B cell (primary cell): ENCODE measurements around the gene SHROOM2. TPM values are rescaled to one million over a fixed set of nuclear protein-coding genes. Genes with fewer than 3 reads are reported as not detected.

ENCODE experiments used
- ATAC-seq: fragments of 200-7000 bp; cut with Tn5 transposase; one replicate; pipeline ENCODE4 v1.10.0; 2021; ENCODE audit warnings: low read depth, mild to moderate bottlenecking, moderate number of reproducible peaks, moderate library complexity
- CTCF ChIA-PET: fragments of 350-600 bp; sonication (Branson Sonifier 250); formaldehyde crosslinking; loops from one replicate; lab custom pipeline; 2021; ENCODE audit warnings: antibody characterized with exemption, inconsistent platforms; lab: Charles Lee
- POLR2A ChIA-PET: fragments of 350-600 bp; sonication (Branson Sonifier 250); formaldehyde crosslinking; loops from one replicate; lab custom pipeline; 2021; ENCODE audit warnings: antibody characterized with exemption; lab: Charles Lee
- DNase-seq: peaks from one replicate; pipeline ENCODE4 v3.0.0; 2013
- H2AFZ ChIP-seq: 2 replicates; pipeline ENCODE4 v1.6.1; 2012; ENCODE audit warnings: mild to moderate bottlenecking, low read depth, low read length; ENCODE audit not compliant: insufficient read depth, poor library complexity, severe bottlenecking
- H3K27ac ChIP-seq, 2 donors: 1 replicate in 1 of 2; 2 replicates in 1 of 2; pipeline ENCODE4 v1.5.1; 2012 to 2013; ENCODE audit warnings: low read length in 2 of 2, mild to moderate bottlenecking in 2 of 2, moderate library complexity in 1 of 2
- H3K27me3 ChIP-seq, 4 experiments: fragments of 200-600 bp in 1 of 4; sonication (generic) in 1 of 4; replicated peaks in 1 of 4; 1 replicate in 2 of 4; 2 replicates in 2 of 4; pipeline versions ENCODE4 v1.6.1 to v1.7.0; 2013 to 2016; ENCODE audit warnings: low read length in 3 of 4, mild to moderate bottlenecking in 2 of 4, mixed read lengths in 1 of 4, moderate library complexity in 1 of 4; ENCODE audit not compliant: insufficient read depth in 4 of 4, control insufficient read depth in 3 of 4; ENCODE audit errors: control extremely low read depth in 1 of 4
- H3K36me3 ChIP-seq, 2 experiments: replicated peaks in 1 of 2; 1 replicate in 1 of 2; 2 replicates in 1 of 2; pipeline versions ENCODE4 v1.6.1 to v1.7.1; 2013; ENCODE audit warnings: low read length in 1 of 2; ENCODE audit not compliant: insufficient read depth in 2 of 2, control insufficient read depth in 1 of 2; ENCODE audit errors: control extremely low read depth in 1 of 2, extremely low read depth in 1 of 2
- H3K4me1 ChIP-seq, 2 donors: fragments of 200-600 bp in 1 of 2; sonication (generic) in 1 of 2; 1 replicate in 1 of 2; 2 replicates in 1 of 2; pipeline versions ENCODE4 v1.5.1 to v1.6.1; 2013 to 2017; ENCODE audit warnings: low read length in 2 of 2; ENCODE audit not compliant: control insufficient read depth in 2 of 2, insufficient read depth in 2 of 2
- H3K4me2 ChIP-seq: replicated peaks from 2 replicates; pipeline ENCODE3; 2012; ENCODE audit warnings: mild to moderate bottlenecking, low read depth, low read length; ENCODE audit not compliant: poor library complexity, severe bottlenecking
- H3K4me3 ChIP-seq, 5 experiments: fragments of 200-600 bp in 1 of 5; sonication (generic) in 1 of 5; 1 replicate in 3 of 5; 2 replicates in 2 of 5; pipeline versions ENCODE4 v1.5.1 to v1.7.0; 2011 to 2016; ENCODE audit warnings: low read length in 4 of 5, mild to moderate bottlenecking in 4 of 5, low read depth in 2 of 5, control low read depth in 1 of 5, moderate library complexity in 1 of 5; ENCODE audit not compliant: insufficient read depth in 1 of 5; ENCODE audit errors: control extremely low read depth in 1 of 5, extremely low read depth in 1 of 5
- H3K79me2 ChIP-seq: fragments of 200-600 bp; sonication (generic); one replicate; pipeline ENCODE4 v1.6.0; 2016; ENCODE audit warnings: low read length; ENCODE audit not compliant: control insufficient read depth, insufficient read depth
- H3K9ac ChIP-seq: fragments of 200-600 bp; sonication (generic); 2 replicates; pipeline ENCODE4 v1.6.1; 2017; ENCODE audit warnings: mild to moderate bottlenecking, low read length, moderate library complexity
- H3K9me3 ChIP-seq, 3 donors: one replicate each; pipeline versions ENCODE4 v1.6.1 to v1.7.1; 2013; ENCODE audit warnings: low read length in 2 of 3; ENCODE audit not compliant: control insufficient read depth in 2 of 3, insufficient read depth in 1 of 3; ENCODE audit errors: control extremely low read depth in 1 of 3
- H4K20me1 ChIP-seq: 2 replicates; pipeline ENCODE4 v1.6.0; 2012; ENCODE audit warnings: mild to moderate bottlenecking, low read length; ENCODE audit not compliant: insufficient read depth, control insufficient read depth, poor library complexity, severe bottlenecking
- H3K27ac Mint-ChIP-seq: one replicate; pipeline ENCODE4 v1.8.0; 2021; ENCODE audit warnings: mixed read lengths
- H3K27me3 Mint-ChIP-seq: one replicate; pipeline ENCODE4 v1.8.0; 2021; ENCODE audit warnings: mixed read lengths
- H3K4me1 Mint-ChIP-seq: one replicate; pipeline ENCODE4 v1.8.0; 2021; ENCODE audit warnings: mixed read lengths
- H3K4me3 Mint-ChIP-seq: one replicate; pipeline ENCODE4 v1.8.0; 2021; ENCODE audit warnings: mixed read lengths
- H3K9me3 Mint-ChIP-seq: one replicate; pipeline ENCODE4 v1.8.0; 2022; ENCODE audit warnings: mixed read lengths; ENCODE audit not compliant: insufficient read depth
- EZH2 ChIP-seq: IDR thresholded peaks from 2 replicates; pipeline ENCODE4 v1.6.1; 2012; ENCODE audit warnings: borderline replicate concordance, low read depth, mild to moderate bottlenecking, moderate library complexity, low read length; ENCODE audit not compliant: insufficient read depth, poor library complexity, severe bottlenecking
- WGBS: methylation state at CpG from one replicate; pipeline ENCODE4 v1.1.5; 2013; ENCODE audit warnings: missing lambda C conversion rate; ENCODE audit not compliant: insufficient coverage; 5-methylcytosine and 5-hydroxymethylcytosine counted together
- intact Hi-C: fragments of 100-400 bp; cut with micrococcal nuclease; formaldehyde crosslinking; loops from one replicate; pipeline ENCODE4 v1.10.0; 2022
- polyA plus RNA-seq: library from polyadenylated mRNA; depleted of rRNA; stranded (reverse); fragments of >200 nt; gene quantifications from 2 replicates; pipeline ENCODE4 v1.2.3, GENCODE V29; 2012
- total RNA-seq, 2 donors: library from RNA; stranded (reverse); fragments of 120-200 nt in 1 of 2; gene quantifications; 1 replicate in 1 of 2; 2 replicates in 1 of 2; pipeline versions ENCODE4 v1.2.3 to v1.2.4, GENCODE V29; 2013 to 2022
- TF ChIP-seq, protein P1 (sequence below): fragments of 200-600 bp; IDR thresholded peaks from one replicate; pipeline ENCODE4 v1.8.0; 2022; ENCODE audit warnings: antibody characterized with exemption, mild to moderate bottlenecking

Gene SHROOM2
- total and polyA plus RNA-seq, 2 donors (not counting 1 experiment from before 2014, with no cell fraction given), result not detected

DNA sequence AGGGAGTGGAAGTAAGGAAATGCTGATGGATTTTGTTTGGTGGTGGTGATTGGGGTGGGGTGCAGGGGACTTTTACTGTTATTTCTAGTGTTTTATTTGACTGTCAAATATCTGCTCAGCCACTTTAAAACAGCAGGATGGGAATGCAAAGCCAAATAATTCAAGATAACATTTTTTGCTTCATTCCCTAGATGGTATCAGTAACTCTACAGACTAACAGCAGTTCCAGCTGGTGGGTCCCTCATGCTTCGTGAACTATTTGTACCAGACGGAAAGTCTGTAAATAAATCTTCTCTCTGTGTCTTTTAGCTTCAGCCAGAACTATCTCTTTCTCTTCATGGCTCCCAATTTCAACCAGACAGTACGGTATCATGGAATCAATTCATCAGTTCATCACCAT lies 48.1 kb upstream of the SHROOM2 start:
- H3K27ac ChIP-seq, result no peak overlapping the region
- H3K79me2 ChIP-seq, result no peaks in the 10 kb centered on the region
- no peaks in the 10 kb centered on the region for H4K20me1 ChIP-seq
- ChIA-PET POLR2A (no interaction called here), CTCF (no interaction called here)
- no peaks in the 10 kb centered on the region for H3K27me3 Mint-ChIP-seq
- H2AFZ ChIP-seq, result no peak overlapping the region
- H3K4me1 Mint-ChIP-seq, result no peaks in the 10 kb centered on the region
- no peak for DNase-seq
- no peaks in the 10 kb centered on the region for H3K36me3 ChIP-seq
- no peak overlapping the region for H3K27ac Mint-ChIP-seq
- intact Hi-C loops, result no loop called here
- H3K4me3 ChIP-seq, result no peak overlapping the region
- H3K27me3 ChIP-seq, result no peaks in the 10 kb centered on the region
- H3K4me2 ChIP-seq, result no peak overlapping the region
- no peak overlapping the region for H3K4me3 Mint-ChIP-seq
- no peak overlapping the region for H3K9ac ChIP-seq
- TF ChIP-seq, protein P1, sequence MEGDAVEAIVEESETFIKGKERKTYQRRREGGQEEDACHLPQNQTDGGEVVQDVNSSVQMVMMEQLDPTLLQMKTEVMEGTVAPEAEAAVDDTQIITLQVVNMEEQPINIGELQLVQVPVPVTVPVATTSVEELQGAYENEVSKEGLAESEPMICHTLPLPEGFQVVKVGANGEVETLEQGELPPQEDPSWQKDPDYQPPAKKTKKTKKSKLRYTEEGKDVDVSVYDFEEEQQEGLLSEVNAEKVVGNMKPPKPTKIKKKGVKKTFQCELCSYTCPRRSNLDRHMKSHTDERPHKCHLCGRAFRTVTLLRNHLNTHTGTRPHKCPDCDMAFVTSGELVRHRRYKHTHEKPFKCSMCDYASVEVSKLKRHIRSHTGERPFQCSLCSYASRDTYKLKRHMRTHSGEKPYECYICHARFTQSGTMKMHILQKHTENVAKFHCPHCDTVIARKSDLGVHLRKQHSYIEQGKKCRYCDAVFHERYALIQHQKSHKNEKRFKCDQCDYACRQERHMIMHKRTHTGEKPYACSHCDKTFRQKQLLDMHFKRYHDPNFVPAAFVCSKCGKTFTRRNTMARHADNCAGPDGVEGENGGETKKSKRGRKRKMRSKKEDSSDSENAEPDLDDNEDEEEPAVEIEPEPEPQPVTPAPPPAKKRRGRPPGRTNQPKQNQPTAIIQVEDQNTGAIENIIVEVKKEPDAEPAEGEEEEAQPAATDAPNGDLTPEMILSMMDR, result no peak
- no peak for TF ChIP-seq EZH2
- no CpG with 5 or more reads among the region's 3 CpGs for WGBS
- no peaks in the 10 kb centered on the region for H3K9me3 ChIP-seq
- ATAC-seq, result no peak
- no peaks in the 10 kb centered on the region for H3K9me3 Mint-ChIP-seq
- no peaks in the 10 kb centered on the region for H3K4me1 ChIP-seq

DNA sequence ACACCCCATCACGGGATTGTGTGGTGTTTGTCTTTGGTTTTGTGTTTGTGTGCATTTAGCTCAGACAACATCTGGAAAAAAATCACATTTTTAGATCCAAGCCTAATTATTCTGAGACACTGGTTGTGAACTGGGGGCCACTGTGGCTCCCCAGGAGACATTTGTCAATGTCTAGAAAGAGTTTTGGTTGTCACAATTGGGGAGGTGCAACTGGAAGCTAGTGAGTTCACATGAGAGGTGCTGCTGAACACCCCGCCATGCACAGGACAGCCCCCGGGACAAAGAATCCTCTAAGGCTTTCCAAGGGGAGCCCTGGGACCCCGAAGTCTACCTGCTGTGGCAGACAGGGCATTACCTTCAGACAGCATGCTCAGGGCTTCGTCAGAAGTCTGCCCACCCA lies 47.1 kb upstream of the SHROOM2 start:
- Mint-ChIP-seq H3K4me1 (no peaks in the 10 kb centered on the region), H3K9me3 (no peaks in the 10 kb centered on the region), H3K27ac (no peak overlapping the region), H3K27me3 (no peaks in the 10 kb centered on the region), H3K4me3 (no peak overlapping the region)
- H3K9ac ChIP-seq, result no peak overlapping the region
- POLR2A ChIA-PET, result no interaction called here
- H3K27ac ChIP-seq, result no peak overlapping the region
- H3K4me1 ChIP-seq, result no peaks in the 10 kb centered on the region
- H3K9me3 ChIP-seq, result no peaks in the 10 kb centered on the region
- no peak overlapping the region for H2AFZ ChIP-seq
- no peaks in the 10 kb centered on the region for H3K36me3 ChIP-seq
- no peak overlapping the region for H3K4me3 ChIP-seq
- H3K79me2 ChIP-seq, result no peaks in the 10 kb centered on the region
- no peak for DNase-seq
- 100% methylated on average over 2 of the region's 5 CpGs for WGBS
- no peaks in the 10 kb centered on the region for H4K20me1 ChIP-seq
- CTCF ChIA-PET, result interaction anchor here (0.6 kb wide), 1 partner anchor 793 kb away, joined by 3 read pairs; no protein-coding TSS in a partner anchor
- no peak for TF ChIP-seq EZH2
- TF ChIP-seq, protein P1, result no peak
- no peak for ATAC-seq
- intact Hi-C loops, result no loop called here
- H3K4me2 ChIP-seq, result no peak overlapping the region
- no peaks in the 10 kb centered on the region for H3K27me3 ChIP-seq
